Amygdala (tissue), 56 donors: ENCODE data around the gene NSG2.
A peak's percentile ranks its signal among the peaks of the same experiment; 100 is the strongest.

Source experiments
- DNase-seq, 56 donors: peaks; one replicate each; lab custom pipeline; 2025; lab: John Stamatoyannopoulos, UW

The NSG2 gene

GRCh38 chr5:174058433-174059122, 13.1 kb downstream of the NSG2 start:
- no peak for DNase-seq

GRCh38 chr5:174059247-174059646, 13.7 kb downstream of the NSG2 start:
- DNase-seq: no peak

- DNase-seq: no peak
These were observed 17.7 kb downstream of the NSG2 start for GRCh38 chr5:174063082-174063756.

- no peak for DNase-seq
These were observed 18.7 kb downstream of the NSG2 start for GRCh38 chr5:174064171-174064570.

- DNase-seq: no peak
These were observed 20.2 kb downstream of the NSG2 start for GRCh38 chr5:174065528-174066197.

- no peak for DNase-seq
These were observed 22.0 kb downstream of the NSG2 start for GRCh38 chr5:174067499-174067898.

- no peak for DNase-seq
These were observed 26.0 kb downstream of the NSG2 start for GRCh38 chr5:174071484-174071883.

- DNase-seq: no peak
These were observed 27.7 kb downstream of the NSG2 start for GRCh38 chr5:174073122-174073660.

GRCh38 chr5:174074369-174074768, 28.9 kb downstream of the NSG2 start:
- no peak for DNase-seq

GRCh38 chr5:174078416-174078815, 32.9 kb downstream of the NSG2 start:
- DNase-seq: no peak

- DNase-seq: no peak
These were observed 36.8 kb downstream of the NSG2 start for GRCh38 chr5:174082286-174082685.

GRCh38 chr5:174083056-174083827, 37.7 kb downstream of the NSG2 start:
- DNase-seq: peak in 27 of 56 donors; percentile 13 to 66 (median 35)

- no peak for DNase-seq
These were observed 39.2 kb downstream of the NSG2 start for GRCh38 chr5:174084691-174085154.

- DNase-seq: no peak
These were observed 41.2 kb downstream of the NSG2 start for GRCh38 chr5:174086751-174087150.

GRCh38 chr5:174087783-174088182, 42.3 kb downstream of the NSG2 start:
- DNase-seq: no peak

- DNase-seq: peak in 1 of 56 donors; percentile 23
These were observed 44.6 kb downstream of the NSG2 start for GRCh38 chr5:174090129-174090528.

GRCh38 chr5:174093123-174093522, 47.6 kb downstream of the NSG2 start:
- DNase-seq: no peak

- DNase-seq: no peak
These were observed 49.5 kb downstream of the NSG2 start for GRCh38 chr5:174094857-174095606.

- no peak for DNase-seq
These were observed 51.1 kb downstream of the NSG2 start for GRCh38 chr5:174096619-174097018.
